Hematopoietic multipotent progenitor cell treated with erythropoietin and hydrocortisone succinate and interleukin-3 and kit ligand, for 8 days (in vitro differentiated cells): Measurements from ENCODE around the gene CABP1.
"Not testable (repeated sequence)": the region's sequence is repeated elsewhere in the genome, so short reads cannot be mapped to it uniquely, and the experiment has no call there.

Source experiments
- DNase-seq: peaks from one replicate; pipeline ENCODE4 v3.0.0-alpha.2; 2015

The CABP1 gene

DNA sequence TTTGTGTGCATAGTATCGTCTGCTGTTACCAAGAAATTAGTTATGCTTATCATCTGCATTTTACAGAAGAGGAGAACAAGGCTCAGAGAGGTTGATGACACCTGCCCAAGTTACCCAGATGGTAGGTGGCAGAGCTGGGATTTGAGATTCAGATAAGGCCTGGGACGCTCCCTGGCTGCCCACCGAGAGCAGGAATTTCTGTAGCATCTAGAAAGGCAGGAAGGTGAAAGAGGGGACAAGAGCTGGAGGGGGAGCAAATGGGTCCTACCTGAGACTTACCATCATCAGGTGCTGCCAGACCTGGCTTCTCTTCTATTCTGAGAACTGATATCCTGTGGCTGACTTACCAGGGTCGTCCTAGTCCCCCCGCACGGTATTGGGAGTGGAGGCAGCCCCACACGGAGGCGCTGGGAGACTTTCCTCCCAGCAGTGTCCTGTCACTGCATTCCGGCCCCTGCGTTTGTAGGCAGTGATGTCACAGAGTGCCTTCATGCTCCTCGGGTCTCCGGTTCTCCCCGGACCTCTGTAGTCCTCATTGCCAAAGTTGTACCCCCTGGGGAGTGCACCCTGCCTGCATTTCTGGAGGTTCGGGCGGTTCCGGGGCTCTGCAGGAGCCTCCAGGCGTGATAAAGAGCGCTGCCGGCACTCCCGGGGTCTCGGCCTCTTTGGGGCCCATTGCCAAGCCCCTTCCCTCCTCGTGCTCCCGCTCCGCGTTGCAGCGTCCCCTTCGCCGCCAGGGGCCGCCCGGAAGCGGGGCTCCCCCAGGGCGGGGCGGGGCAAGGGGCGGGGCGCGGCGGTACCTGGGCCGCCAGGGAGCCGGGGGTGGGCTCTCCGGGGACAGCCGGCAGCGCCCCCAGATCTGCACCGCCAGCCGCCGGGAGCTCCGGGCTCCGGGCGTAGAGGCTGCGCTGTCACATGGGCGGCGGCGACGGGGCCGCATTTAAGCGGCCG, at the start of gene CABP1:
CABP1 (plus strand) TSS at position 856 of the 951 bp plus-strand sequence; CDS start at position 916, 60 bp downstream.
- DNase-seq: no peak

GRCh38 chr12:120590741-120591407, 49.6 kb upstream of the CABP1 start:
- DNase-seq: no peak

- no peak for DNase-seq
Observed at GRCh38 chr12:120592121-120593049, 48.0 kb upstream of the CABP1 start.

DNA sequence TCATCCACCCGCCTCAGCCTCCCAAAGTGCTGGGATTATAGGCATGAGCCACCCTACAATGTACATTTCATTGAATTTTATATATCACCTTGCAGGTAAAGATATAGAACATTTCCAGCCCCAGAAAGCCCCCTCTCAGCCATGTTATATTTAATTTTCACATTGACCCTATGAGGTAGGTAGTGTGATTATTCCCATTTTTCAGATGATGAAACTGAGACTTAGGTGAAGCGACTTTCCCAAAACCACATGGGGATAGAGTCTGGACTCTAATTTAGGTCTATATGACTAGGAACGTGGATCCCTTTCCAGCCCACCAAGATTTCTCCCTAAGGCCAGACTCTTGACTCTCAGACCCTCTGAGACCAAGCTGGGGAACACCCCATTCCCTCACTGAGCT, 43.5 kb upstream of the CABP1 start:
- no peak for DNase-seq

- DNase-seq: no peak
Observed at GRCh38 chr12:120597861-120598260, 42.6 kb upstream of the CABP1 start.

DNA sequence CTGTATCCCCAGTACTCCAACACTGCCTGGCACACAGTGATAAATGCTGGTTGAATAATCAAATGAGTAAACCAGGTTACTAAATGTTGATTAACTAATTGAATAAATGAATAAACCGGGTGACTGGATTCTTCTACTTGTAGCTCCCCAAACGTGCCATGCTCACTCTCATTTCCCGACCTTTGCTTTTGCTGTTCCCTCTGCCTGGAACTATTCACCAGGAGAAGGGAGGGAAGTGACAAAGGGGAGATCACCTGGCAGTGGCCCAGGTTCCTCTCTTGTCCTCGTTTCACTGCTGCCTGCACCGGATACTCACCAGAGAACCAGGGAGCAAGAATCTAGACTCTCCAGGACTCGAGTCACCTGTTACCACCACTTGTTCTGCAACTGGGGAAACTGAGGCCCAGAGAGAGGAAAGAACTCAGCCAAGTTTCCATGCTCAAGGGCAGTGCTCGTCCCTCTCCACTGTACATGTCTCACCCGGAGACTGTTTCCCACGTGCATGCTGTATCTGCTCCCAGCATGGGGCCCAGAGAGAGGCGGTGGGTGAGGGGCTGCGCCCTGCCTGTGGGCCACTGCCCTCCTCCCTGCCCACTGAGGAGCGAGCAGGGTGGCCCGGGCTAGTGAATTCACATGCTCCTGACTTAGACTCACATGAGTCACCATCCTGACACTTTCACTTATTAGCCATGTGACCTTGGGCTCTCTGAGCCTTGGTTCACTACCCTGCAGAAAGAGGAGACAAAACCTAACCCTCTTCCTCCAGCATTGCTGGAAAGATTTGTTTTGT, 41.6 kb upstream of the CABP1 start:
- no peak for DNase-seq

DNA sequence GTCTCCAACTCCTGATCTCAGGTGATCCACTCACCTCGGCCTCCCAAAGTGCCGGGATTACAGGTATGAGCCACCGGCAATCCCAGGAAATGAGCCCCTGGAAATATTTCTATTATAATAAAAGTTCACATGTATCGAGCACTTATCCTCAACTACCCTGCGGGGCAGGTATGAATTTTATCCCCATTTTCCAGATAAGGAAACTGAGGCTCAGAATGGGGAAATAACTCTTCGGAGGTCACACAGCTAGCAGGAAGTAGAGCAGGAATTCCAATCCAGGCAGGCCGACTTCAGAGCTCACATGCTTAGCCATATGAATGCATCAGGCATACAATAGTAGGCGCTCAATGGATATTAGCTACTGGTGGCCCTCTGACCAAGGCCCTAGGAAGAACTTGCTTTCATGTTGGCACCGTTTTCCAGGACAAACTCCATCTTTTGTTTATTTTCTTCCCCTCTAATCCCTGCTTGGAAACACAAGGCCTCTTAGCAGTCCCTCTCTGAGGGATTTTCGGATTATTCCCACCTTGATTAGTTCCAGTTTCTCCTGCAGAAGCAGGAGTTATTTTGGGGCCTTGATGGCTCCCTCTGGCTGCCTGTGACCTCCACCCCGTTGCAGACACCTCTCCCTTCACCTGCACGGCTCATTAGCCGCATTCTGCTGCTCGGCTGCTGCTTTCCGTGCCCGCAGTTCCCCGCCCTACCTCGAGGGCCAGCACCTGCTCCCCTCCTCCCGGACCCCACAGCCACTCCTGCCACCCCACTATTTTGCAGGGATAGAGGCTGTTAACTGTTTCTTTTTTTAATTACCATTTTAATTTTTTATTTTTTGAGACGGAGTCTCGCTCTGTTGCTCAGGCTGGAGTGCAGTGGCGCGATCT, 40.5 kb upstream of the CABP1 start:
- no peak for DNase-seq

DNA sequence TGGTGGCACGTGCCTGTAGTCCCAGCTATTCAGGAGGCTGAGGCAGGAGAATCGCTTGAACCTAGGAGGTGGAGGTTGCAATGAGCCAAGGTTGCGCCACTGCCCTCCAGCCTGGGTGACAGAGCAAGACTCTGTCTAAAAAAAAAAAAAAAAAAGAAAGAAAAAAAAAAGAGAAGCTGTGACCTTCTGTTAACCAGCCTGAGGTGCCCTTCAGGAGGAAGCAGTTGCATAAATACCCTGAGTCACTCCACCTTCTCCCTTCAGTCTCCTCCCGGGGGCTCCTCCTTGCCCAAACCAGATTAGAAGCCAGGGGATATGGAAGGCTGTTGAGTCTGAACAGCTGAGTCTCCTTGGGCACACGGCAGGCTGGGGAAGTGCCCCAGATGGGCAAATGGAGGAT, 38.0 kb upstream of the CABP1 start:
- DNase-seq: peak; percentile 62

- no peak for DNase-seq
Observed at GRCh38 chr12:120610560-120610959, 29.9 kb upstream of the CABP1 start.

- DNase-seq: not testable (repeated sequence)
Observed at GRCh38 chr12:120611534-120611933, 28.9 kb upstream of the CABP1 start.

GRCh38 chr12:120614848-120615247, 25.6 kb upstream of the CABP1 start:
- no peak for DNase-seq

- not testable (repeated sequence) for DNase-seq
Observed at GRCh38 chr12:120617193-120617592, 23.2 kb upstream of the CABP1 start.

- DNase-seq: not testable (repeated sequence)
Observed at GRCh38 chr12:120617767-120618166, 22.7 kb upstream of the CABP1 start.

GRCh38 chr12:120618954-120619615, 21.3 kb upstream of the CABP1 start:
- no peak for DNase-seq

DNA sequence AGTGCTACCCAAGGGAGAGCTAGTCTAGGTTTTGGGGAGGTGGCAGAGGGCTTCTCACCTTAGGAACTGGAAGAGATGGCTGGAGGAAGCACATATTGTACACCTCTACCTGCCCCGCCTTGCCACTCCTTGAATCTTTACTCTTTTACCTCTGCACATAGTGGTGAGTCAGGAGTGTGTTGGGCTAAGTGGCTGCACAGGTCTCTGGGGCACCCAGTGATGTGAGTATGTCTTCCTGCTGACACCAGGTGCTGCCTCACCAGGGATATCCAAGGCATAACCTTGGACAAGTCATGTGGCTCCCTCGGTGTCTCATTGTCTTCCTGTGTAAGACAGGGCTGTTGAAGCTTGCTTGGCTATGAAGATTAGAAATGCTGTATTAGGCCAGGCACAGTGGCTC, 19.8 kb upstream of the CABP1 start:
- DNase-seq: no peak

GRCh38 chr12:120625557-120626419, 14.6 kb upstream of the CABP1 start:
- peak; percentile 32 for DNase-seq

GRCh38 chr12:120628919-120629318, 11.5 kb upstream of the CABP1 start:
- no peak for DNase-seq

DNA sequence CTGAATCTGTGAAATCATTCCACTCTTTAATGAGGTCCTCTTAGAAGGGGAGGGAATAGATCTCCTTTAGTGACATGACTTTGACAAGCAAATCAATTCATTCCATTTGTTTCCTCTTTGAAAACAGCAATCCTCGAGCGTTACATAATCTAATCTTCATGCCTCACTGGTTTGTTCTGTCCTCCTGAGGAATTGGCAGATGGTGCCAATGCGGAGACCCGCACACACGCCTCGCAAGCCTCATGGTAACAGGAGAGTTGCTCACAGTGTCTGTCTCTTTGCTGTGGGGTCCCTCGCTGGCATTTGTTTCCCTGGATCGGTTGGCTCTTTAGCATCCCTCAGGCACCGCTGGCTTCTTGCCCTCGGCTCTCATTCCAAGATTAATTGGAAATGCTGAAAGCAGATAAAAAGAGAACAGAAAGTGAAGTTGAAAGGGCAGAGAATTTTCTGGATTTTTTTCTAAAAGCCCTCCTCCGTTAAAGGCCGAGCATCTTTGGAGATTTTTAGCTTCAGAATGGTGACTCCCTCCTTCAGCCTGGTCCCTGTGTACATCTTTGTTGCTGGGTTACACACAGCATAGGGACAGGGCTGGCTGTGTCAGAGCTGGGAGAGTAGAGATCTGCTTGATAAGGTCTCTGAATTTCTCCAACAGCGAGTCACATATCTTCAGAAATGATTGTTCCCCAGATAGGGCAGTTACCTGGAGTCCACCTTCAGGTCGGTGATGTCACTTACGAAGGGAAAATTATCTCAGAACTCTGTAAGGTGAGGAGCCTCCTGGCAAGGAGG, 10.1 kb upstream of the CABP1 start:
- DNase-seq: no peak

DNA sequence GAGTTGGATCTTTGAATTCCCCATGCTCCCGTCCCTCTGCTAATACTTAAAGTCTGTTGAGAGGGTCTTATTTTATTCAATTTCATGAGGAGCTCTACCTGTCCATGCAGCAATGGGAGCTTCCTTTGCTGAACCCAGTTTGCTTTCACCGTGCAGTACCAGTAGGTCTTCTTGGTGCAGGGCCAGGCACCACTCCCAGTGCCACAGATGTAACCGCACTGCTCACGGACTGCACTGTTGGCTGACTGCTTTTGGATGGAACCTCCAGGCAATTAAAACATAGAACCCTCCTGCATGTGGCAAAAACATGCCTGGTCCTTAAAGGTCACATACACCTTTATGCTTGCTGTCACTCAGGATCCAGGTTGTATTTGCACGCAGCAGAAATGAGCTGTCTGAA, 9.3 kb upstream of the CABP1 start:
- DNase-seq: no peak
